K562 (cell line): ENCODE measurements around the gene FGR. TPM values are rescaled to one million over a fixed set of nuclear protein-coding genes. Genes with fewer than 3 reads are reported as not detected.

Experiments used
- BRCA1 ChIP-seq, 2 experiments: fragments of 450-650 bp in 1 of 2; sonication (generic) in 1 of 2; formaldehyde crosslinking in 1 of 2; IDR thresholded peaks; 2 replicates each; pipeline versions ENCODE4 v1.5.0 to v1.6.1; 2017 to 2020; ENCODE audit warnings: mild to moderate bottlenecking in 1 of 2, missing genetic modification reagents in 1 of 2
- MIER1 ChIP-seq: fragments of 450-650 bp; IDR thresholded peaks from 2 replicates; pipeline ENCODE4 v1.6.1; 2016; ENCODE audit warnings: antibody characterized with exemption, mild to moderate bottlenecking, low read depth
- NONO ChIP-seq, 2 experiments: fragments of 200-400 bp in 1 of 2; fragments of 450-650 bp in 1 of 2; formaldehyde crosslinking in 1 of 2; IDR thresholded peaks; 2 replicates each; pipeline ENCODE4 v1.6.1; 2017; ENCODE audit warnings: low read depth in 2 of 2, mild to moderate bottlenecking in 2 of 2, moderate library complexity in 2 of 2, low read length in 1 of 2
- NR1H2 ChIP-seq: sonication (generic); formaldehyde crosslinking; IDR thresholded peaks from 2 replicates; pipeline ENCODE4 v1.4.0; 2020; ENCODE audit warnings: mild to moderate bottlenecking, missing genetic modification reagents
- NR4A1 ChIP-seq, 2 experiments: fragments of 250-450 bp in 1 of 2; fragments of 450-650 bp in 1 of 2; sonication (Bioruptor Pico) in 1 of 2; IDR thresholded peaks; 2 replicates each; pipeline versions ENCODE4 v1.4.0 to v1.6.1; 2016 to 2020; ENCODE audit warnings: mild to moderate bottlenecking in 2 of 2, missing compliant biosample characterization in 1 of 2, missing genetic modification characterization in 1 of 2, moderate library complexity in 1 of 2
- RBFOX2 ChIP-seq: fragments of 200-400 bp; formaldehyde crosslinking; IDR thresholded peaks from 2 replicates; pipeline ENCODE4 v1.6.1; 2017; ENCODE audit warnings: low read depth, mild to moderate bottlenecking, low read length, moderate library complexity
- SREBF1 ChIP-seq: fragments of 150-350 bp; IDR thresholded peaks from 2 replicates; pipeline ENCODE4 v1.6.1; 2014; ENCODE audit warnings: antibody characterized with exemption, low read depth, low read length, borderline replicate concordance
- polyA plus RNA-seq, 8 experiments: library from polyadenylated mRNA; depleted of rRNA in 4 of 8; stranded (reverse) in 5 of 8; unstranded in 3 of 8; fragments of >200 nt; fragmentation: Nextera tagmentation in 2 of 8; fragmentation: Illumina TruSeq in 1 of 8; extraction: Ambion mirVana in 2 of 8; extraction: Trizol in 1 of 8; gene quantifications; 2 replicates each; pipeline versions ENCODE4 v1.2.1 to v1.2.3, GENCODE V29; 2011 to 2014; ENCODE audit warnings: inconsistent platforms in 1 of 8, missing spikeins in 1 of 8
- total RNA-seq, 7 experiments: library from RNA; depleted of rRNA in 6 of 7; stranded (reverse); fragments of >200 nt in 6 of 7; fragmentation: Illumina TruSeq in 2 of 7; extraction: Trizol in 2 of 7; gene quantifications; 2 replicates each; pipeline versions ENCODE4 v1.2.1 to v1.2.3, GENCODE V29; 2011 to 2021; ENCODE audit warnings: low replicate concordance in 1 of 7
- TF ChIP-seq, protein P1 (sequence below): sonication (generic); formaldehyde crosslinking; IDR thresholded peaks from 2 replicates; pipeline ENCODE4 v1.8.0; 2022; ENCODE audit warnings: mild to moderate bottlenecking, missing genetic modification reagents
- TF ChIP-seq, protein P2 (sequence below): fragments of 450-650 bp; IDR thresholded peaks from 2 replicates; pipeline ENCODE4 v1.6.1; 2018; ENCODE audit not compliant: partially characterized antibody
- TF ChIP-seq, protein P3 (sequence below): sonication (generic); formaldehyde crosslinking; IDR thresholded peaks from 2 replicates; pipeline ENCODE4 v1.8.0; 2022; ENCODE audit warnings: missing genetic modification reagents, mild to moderate bottlenecking, moderate library complexity, borderline replicate concordance
- TF ChIP-seq, protein P4 (sequence below): fragments of 250-450 bp; sonication (Bioruptor Pico); IDR thresholded peaks from 2 replicates; pipeline ENCODE4 v1.5.0; 2021
- TF ChIP-seq, protein P5 (sequence below), 2 experiments: IDR thresholded peaks; 2 replicates each; pipeline ENCODE4 v1.6.1; 2011; ENCODE audit warnings: borderline replicate concordance in 1 of 2, control low read depth in 1 of 2, low read depth in 1 of 2, low read length in 1 of 2, mild to moderate bottlenecking in 1 of 2, mixed read lengths in 1 of 2, moderate library complexity in 1 of 2; ENCODE audit not compliant: insufficient read depth in 1 of 2, insufficient read length in 1 of 2, poor library complexity in 1 of 2, severe bottlenecking in 1 of 2; ENCODE audit errors: extremely low read depth in 1 of 2

Gene FGR
- total and polyA plus RNA-seq, 9 of the 15 experiments (the other 6 are each of a cell fraction or from before 2014, with no cell fraction given), result 0.04 to 0.11 TPM; not detected in 7

DNA sequence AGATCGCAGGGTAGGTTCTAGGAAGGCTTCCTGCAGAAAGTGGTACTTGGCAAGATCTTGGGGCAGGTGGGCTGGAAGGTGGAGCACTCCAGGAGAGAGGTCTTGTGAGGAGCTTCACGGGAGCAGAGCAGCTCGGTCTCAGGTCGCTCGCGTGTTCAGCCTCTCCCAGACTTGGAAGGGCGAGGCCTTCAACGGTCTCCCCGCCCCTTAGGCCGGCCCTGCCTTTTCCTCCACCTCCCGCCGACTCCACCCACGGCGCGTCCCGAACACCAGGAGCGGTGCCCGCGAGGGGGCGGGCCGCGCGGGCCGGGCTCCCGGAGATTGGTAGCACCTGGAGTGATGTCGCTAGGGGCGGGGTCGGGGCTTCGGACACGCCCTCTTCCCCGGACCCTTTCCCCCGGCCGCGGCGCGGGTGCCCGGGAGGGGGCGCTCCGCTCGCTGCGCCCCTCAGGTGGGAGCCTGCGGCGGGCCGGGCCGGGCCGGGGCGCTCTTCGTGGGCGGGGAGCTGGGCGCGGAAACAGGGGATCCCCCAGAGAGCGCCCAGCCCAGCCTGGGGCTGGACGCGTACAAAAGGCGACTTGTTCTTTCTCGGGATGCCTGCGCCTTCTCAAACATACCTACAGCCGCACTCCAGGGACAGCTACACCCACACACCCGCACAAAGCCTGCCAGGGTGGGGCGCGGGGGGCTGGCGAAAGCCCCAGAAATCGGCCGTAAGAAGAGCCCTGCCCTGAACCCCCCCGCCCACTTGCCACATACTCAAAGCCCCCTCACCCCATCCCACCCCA is 66.5 kb downstream of the FGR start (continued):
- 0 out of 2 replicates have a peak, but pooled peaks have one; percentile 29 for TF ChIP-seq SREBF1
- TF ChIP-seq, protein P1, sequence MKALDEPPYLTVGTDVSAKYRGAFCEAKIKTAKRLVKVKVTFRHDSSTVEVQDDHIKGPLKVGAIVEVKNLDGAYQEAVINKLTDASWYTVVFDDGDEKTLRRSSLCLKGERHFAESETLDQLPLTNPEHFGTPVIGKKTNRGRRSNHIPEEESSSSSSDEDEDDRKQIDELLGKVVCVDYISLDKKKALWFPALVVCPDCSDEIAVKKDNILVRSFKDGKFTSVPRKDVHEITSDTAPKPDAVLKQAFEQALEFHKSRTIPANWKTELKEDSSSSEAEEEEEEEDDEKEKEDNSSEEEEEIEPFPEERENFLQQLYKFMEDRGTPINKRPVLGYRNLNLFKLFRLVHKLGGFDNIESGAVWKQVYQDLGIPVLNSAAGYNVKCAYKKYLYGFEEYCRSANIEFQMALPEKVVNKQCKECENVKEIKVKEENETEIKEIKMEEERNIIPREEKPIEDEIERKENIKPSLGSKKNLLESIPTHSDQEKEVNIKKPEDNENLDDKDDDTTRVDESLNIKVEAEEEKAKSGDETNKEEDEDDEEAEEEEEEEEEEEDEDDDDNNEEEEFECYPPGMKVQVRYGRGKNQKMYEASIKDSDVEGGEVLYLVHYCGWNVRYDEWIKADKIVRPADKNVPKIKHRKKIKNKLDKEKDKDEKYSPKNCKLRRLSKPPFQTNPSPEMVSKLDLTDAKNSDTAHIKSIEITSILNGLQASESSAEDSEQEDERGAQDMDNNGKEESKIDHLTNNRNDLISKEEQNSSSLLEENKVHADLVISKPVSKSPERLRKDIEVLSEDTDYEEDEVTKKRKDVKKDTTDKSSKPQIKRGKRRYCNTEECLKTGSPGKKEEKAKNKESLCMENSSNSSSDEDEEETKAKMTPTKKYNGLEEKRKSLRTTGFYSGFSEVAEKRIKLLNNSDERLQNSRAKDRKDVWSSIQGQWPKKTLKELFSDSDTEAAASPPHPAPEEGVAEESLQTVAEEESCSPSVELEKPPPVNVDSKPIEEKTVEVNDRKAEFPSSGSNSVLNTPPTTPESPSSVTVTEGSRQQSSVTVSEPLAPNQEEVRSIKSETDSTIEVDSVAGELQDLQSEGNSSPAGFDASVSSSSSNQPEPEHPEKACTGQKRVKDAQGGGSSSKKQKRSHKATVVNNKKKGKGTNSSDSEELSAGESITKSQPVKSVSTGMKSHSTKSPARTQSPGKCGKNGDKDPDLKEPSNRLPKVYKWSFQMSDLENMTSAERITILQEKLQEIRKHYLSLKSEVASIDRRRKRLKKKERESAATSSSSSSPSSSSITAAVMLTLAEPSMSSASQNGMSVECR, result peak; percentile 75; the same call in 1 of the 2 replicates
- TF ChIP-seq BRCA1 (IDR thresholded peaks at IDR 0.05), result no peak
- no peak for TF ChIP-seq BRCA1 (CRISPR knock-in tag; IDR thresholded peaks at IDR 0.05)
- TF ChIP-seq NR4A1 (CRISPR knock-in tag; IDR thresholded peaks at IDR 0.05), result no peak; the same call in 1 of the 2 replicates
- no peak for TF ChIP-seq NR4A1 (tag; IDR thresholded peaks at IDR 0.05)
- TF ChIP-seq, protein P2, sequence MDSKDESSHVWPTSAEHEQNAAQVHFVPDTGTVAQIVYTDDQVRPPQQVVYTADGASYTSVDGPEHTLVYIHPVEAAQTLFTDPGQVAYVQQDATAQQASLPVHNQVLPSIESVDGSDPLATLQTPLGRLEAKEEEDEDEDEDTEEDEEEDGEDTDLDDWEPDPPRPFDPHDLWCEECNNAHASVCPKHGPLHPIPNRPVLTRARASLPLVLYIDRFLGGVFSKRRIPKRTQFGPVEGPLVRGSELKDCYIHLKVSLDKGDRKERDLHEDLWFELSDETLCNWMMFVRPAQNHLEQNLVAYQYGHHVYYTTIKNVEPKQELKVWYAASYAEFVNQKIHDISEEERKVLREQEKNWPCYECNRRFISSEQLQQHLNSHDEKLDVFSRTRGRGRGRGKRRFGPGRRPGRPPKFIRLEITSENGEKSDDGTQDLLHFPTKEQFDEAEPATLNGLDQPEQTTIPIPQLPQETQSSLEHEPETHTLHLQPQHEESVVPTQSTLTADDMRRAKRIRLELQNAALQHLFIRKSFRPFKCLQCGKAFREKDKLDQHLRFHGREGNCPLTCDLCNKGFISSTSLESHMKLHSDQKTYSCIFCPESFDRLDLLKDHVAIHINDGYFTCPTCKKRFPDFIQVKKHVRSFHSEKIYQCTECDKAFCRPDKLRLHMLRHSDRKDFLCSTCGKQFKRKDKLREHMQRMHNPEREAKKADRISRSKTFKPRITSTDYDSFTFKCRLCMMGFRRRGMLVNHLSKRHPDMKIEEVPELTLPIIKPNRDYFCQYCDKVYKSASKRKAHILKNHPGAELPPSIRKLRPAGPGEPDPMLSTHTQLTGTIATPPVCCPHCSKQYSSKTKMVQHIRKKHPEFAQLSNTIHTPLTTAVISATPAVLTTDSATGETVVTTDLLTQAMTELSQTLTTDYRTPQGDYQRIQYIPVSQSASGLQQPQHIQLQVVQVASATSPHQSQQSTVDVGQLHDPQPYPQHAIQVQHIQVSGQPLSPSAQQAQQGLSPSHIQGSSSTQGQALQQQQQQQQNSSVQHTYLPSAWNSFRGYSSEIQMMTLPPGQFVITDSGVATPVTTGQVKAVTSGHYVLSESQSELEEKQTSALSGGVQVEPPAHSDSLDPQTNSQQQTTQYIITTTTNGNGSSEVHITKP, result peak; percentile 74
- TF ChIP-seq, protein P3, sequence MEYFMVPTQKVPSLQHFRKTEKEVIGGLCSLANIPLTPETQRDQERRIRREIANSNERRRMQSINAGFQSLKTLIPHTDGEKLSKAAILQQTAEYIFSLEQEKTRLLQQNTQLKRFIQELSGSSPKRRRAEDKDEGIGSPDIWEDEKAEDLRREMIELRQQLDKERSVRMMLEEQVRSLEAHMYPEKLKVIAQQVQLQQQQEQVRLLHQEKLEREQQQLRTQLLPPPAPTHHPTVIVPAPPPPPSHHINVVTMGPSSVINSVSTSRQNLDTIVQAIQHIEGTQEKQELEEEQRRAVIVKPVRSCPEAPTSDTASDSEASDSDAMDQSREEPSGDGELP (CRISPR knock-in tag), result peak; percentile 89; the same call in 1 of the 2 replicates
- TF ChIP-seq NR1H2 (CRISPR knock-in tag), result no peak
- TF ChIP-seq, protein P4, sequence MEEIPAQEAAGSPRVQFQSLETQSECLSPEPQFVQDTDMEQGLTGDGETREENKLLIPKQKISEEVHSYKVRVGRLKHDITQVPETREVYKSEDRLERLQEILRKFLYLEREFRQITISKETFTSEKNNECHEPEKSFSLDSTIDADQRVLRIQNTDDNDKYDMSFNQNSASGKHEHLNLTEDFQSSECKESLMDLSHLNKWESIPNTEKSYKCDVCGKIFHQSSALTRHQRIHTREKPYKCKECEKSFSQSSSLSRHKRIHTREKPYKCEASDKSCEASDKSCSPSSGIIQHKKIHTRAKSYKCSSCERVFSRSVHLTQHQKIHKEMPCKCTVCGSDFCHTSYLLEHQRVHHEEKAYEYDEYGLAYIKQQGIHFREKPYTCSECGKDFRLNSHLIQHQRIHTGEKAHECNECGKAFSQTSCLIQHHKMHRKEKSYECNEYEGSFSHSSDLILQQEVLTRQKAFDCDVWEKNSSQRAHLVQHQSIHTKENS (CRISPR knock-in tag), result no peak
- peak in 1 of 2 experiments; percentile 90; a peak in 2 of 4 replicates for TF ChIP-seq NONO (IDR thresholded peaks at IDR 0.05; ENCODE audit: low read depth in 2 of 2, low read length in 1 of 2)
- peak; percentile 51; the same call in 1 of the 2 replicates for TF ChIP-seq RBFOX2
- TF ChIP-seq, protein P5, sequence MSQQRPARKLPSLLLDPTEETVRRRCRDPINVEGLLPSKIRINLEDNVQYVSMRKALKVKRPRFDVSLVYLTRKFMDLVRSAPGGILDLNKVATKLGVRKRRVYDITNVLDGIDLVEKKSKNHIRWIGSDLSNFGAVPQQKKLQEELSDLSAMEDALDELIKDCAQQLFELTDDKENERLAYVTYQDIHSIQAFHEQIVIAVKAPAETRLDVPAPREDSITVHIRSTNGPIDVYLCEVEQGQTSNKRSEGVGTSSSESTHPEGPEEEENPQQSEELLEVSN (IDR thresholded peaks at IDR 0.05; ENCODE audit: borderline replicate concordance in 1 of 2, extremely low read depth in 1 of 2, insufficient read depth in 1 of 2, insufficient read length in 1 of 2, low read depth in 1 of 2, low read length in 1 of 2, poor library complexity in 1 of 2, severe bottlenecking in 1 of 2), result peak; percentile 62 to 63
- no peak for TF ChIP-seq MIER1
